RCC 7860 (cell line): ENCODE results near the gene MTARC1.

Experiments
- DNase-seq: peaks from one replicate; pipeline ENCODE4 v3.0.0-alpha.2; 2015; ENCODE audit warnings: low spot score
- FAIRE-seq: peaks from 2 replicates; lab custom pipeline; 2012; peaks lifted over from hg19 to GRCh38; lab: Jason Lieb, UNC

MTARC1 gene

DNA sequence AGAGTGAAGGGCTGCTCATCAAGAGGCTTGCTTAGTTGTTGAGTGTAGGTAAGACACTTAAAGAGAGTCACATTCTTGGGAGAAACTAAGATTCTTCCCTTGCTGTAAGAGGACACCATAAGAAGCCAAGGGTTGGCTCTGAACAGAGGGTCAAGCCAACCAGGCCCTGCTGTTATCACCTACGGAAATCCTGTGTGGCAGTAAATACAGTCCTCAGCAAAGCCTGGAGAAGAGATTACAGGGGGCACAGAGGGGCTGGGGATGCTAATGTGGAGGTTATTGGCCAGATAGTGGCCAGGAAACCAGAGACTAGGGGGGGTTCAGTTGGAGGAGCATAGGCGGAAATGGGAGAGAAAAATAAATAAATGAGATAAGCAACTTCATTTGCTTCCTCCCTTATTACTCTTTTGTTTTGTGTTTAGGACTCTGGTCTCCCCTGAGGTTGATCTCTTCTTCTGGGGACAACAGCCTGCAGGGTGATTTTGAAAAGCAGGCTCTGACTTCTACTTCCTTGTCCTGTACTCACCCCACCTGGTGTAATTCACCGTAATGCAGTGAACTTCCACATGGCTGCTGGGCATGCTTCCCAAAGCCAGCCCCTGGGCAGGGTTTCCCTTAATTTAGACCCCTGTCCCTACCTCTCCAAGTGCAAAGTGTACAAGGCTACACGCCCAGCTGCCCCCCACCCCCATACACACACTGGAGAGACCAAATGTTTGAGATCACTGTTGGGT, 40.9 kb downstream of the MTARC1 start:
- DNase-seq (no peak), FAIRE-seq (no peak)

DNA sequence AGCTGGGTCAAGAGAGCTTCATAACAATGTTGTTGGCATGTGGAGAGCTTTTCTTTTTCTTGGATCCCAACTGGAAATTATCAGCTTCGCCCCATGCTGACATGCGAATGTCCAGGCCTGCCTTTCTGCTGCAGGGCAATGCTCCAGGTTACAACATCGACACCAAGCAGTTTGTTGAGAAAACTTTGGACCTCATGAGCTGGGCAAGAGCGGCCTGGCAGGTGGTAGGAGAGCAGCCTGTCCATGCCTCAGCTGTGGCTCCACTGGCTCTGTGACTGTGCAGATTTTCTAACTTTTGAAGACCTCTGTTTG, 41.4 kb downstream of the MTARC1 start:
- DNase-seq = no peak
- no peak for FAIRE-seq

DNA sequence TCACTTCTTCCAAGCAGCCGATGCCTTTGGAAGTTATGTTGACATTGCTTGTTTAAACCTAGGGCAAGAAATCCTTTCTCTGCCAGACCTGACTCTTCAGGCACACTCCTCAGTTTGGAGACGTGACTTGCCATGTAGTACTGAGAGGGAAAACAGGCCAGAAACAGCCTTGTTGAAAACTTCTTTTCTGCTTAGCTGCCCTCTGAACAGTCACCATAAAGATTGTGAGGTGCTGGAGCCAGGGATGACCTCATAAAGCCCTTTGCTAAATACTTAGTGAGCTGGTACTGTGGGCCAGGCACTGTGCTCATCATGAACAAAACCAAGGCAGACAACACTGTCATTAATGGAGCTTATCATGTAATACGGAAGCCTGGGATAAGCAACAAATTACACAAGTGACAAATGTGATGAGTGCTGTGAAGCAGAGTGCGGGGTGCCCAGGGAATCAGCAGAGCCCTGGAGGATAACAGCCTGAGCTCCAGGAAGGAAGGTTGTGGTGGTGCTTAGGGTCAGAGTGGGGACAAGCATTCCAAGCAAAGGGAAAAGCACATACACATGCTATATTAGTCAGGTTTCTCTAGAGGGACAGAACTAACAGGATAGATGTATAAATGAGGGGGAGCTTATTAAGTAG, 42.4 kb downstream of the MTARC1 start:
- DNase-seq = no peak
- FAIRE-seq = no peak

DNA sequence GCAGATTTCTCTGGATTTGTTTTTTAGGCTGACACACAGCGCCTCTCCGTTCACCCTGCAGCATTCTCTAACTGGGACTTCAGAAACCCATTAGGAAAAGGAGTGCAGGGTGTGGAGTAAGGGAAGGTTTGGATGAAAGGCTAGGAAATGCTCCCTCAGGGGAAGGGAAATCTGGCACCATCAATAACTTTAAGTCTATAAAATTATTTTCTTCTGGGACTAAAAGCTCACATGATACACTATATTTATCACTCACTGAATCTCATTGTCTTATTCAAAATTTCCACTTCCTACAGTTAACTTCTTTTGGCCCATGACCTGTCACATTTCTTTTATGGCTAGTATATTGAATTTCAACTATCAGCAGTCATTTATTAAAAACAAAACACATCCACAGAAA, 46.7 kb downstream of the MTARC1 start:
- no peak for FAIRE-seq
- no peak for DNase-seq

DNA sequence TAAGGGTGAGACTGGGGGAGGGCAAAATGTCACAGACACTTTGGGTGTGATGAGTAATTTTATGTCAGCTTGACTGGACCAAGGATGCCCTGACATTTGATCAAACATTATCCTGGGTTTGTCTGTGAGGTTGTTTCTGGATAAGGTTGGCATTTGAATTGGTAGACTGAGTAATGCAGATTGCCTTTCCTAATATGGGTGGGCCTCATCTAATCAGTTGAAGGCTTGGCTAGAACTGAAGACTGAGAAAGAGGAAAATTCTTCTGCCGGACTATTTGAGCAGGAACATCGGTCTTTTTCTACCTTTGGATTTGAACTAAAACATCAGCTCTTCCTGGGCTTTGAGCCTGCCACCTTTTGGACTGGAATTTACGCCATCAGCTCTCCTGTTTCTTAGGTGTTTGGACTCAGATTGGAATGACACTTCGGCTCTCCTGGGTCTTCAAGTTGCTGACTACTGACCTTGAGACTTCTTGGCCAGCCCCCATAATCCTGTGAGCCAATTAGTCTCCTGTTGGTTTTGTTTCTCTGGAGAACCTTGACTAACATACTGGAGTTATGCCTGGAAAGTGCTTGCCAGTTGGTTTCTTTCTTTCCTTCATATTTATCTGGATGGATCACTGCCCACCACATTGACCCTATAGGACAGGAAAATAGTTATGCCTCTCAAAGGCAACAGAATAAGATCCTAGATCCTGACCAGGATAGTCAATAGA, 47.6 kb downstream of the MTARC1 start:
- FAIRE-seq (no peak), DNase-seq (no peak)
